HepG2 (cell line): ENCODE results near the gene PFN4. TPM values are rescaled to one million over a fixed set of nuclear protein-coding genes. Genes with fewer than 3 reads are reported as not detected.

Experiments used
- ATM ChIP-seq: fragments of 450-650 bp; IDR thresholded peaks from 2 replicates; pipeline ENCODE4 v1.7.1; 2017; ENCODE audit warnings: mild to moderate bottlenecking, borderline replicate concordance
- CBX5 ChIP-seq: sonication (generic); formaldehyde crosslinking; IDR thresholded peaks from 2 replicates; pipeline ENCODE4 v1.4.0; 2020; ENCODE audit warnings: missing genetic modification reagents, borderline replicate concordance
- CENPT ChIP-seq: sonication (generic); formaldehyde crosslinking; IDR thresholded peaks from 2 replicates; pipeline ENCODE4 v1.8.0; 2022; ENCODE audit warnings: low read depth, mild to moderate bottlenecking, moderate library complexity, missing genetic modification reagents
- CREM ChIP-seq, 2 experiments: sonication (generic) in 1 of 2; formaldehyde crosslinking in 1 of 2; IDR thresholded peaks; 2 replicates each; pipeline versions ENCODE4 v1.4.0 to v1.6.1; 2016 to 2020; ENCODE audit warnings: antibody characterized with exemption in 1 of 2, mild to moderate bottlenecking in 1 of 2, missing genetic modification reagents in 1 of 2
- ETV6 ChIP-seq: sonication (generic); formaldehyde crosslinking; conservative IDR thresholded peaks from 2 replicates; pipeline ENCODE4 v1.4.0; 2020; ENCODE audit warnings: missing genetic modification reagents
- HNRNPLL ChIP-seq: fragments of 200-400 bp; formaldehyde crosslinking; IDR thresholded peaks from 2 replicates; pipeline ENCODE4 v1.6.1; 2017; ENCODE audit warnings: mild to moderate bottlenecking, low read depth, low read length; ENCODE audit not compliant: poor library complexity, severe bottlenecking
- HNRNPUL1 ChIP-seq: fragments of 200-400 bp; formaldehyde crosslinking; IDR thresholded peaks from 2 replicates; pipeline ENCODE4 v1.6.1; 2017; ENCODE audit warnings: low read depth, mild to moderate bottlenecking, low read length, moderate library complexity
- KDM4B ChIP-seq: sonication (generic); formaldehyde crosslinking; IDR thresholded peaks from 2 replicates; pipeline ENCODE4 v1.4.0; 2020; ENCODE audit warnings: missing genetic modification reagents
- KMT2B ChIP-seq: IDR thresholded peaks from 2 replicates; pipeline ENCODE4 v1.6.1; 2016; ENCODE audit warnings: missing genetic modification reagents, missing compliant biosample characterization
- NR2F2 ChIP-seq: IDR thresholded peaks from 2 replicates; pipeline ENCODE4 v1.6.1; 2012; ENCODE audit warnings: low read depth, inconsistent platforms, borderline replicate concordance
- SIN3B ChIP-seq: fragments of 150-350 bp; IDR thresholded peaks from 2 replicates; pipeline ENCODE4 v1.6.1; 2014; ENCODE audit warnings: low read length
- ZNF468 ChIP-seq: sonication (generic); formaldehyde crosslinking; IDR thresholded peaks from 2 replicates; pipeline ENCODE4 v1.8.0; 2022; ENCODE audit warnings: mild to moderate bottlenecking, moderate library complexity, missing genetic modification reagents
- ZNF556 ChIP-seq: sonication (generic); formaldehyde crosslinking; IDR thresholded peaks from 2 replicates; pipeline ENCODE4 v1.4.0; 2020; ENCODE audit warnings: mild to moderate bottlenecking, missing genetic modification reagents, borderline replicate concordance
- ZNF775 ChIP-seq: sonication (generic); formaldehyde crosslinking; IDR thresholded peaks from 2 replicates; pipeline ENCODE4 v1.4.0; 2020; ENCODE audit warnings: missing genetic modification reagents, mild to moderate bottlenecking, moderate library complexity, borderline replicate concordance
- ZNF816 ChIP-seq: sonication (generic); formaldehyde crosslinking; IDR thresholded peaks from 2 replicates; pipeline ENCODE4 v1.8.0; 2022; ENCODE audit warnings: missing genetic modification reagents, mild to moderate bottlenecking, borderline replicate concordance
- ZNF83 ChIP-seq: sonication (generic); formaldehyde crosslinking; IDR thresholded peaks from 2 replicates; pipeline ENCODE4 v1.4.0; 2020; ENCODE audit warnings: missing genetic modification reagents, mild to moderate bottlenecking, borderline replicate concordance
- ZSCAN20 ChIP-seq: sonication (generic); formaldehyde crosslinking; IDR thresholded peaks from 2 replicates; pipeline ENCODE4 v1.4.0; 2020; ENCODE audit warnings: missing genetic modification reagents, mild to moderate bottlenecking, borderline replicate concordance
- ZSCAN30 ChIP-seq: sonication (generic); formaldehyde crosslinking; IDR thresholded peaks from 2 replicates; pipeline ENCODE4 v1.5.0; 2020; ENCODE audit warnings: mild to moderate bottlenecking, missing genetic modification reagents
- polyA plus RNA-seq, 8 experiments: library from polyadenylated mRNA; depleted of rRNA in 3 of 8; stranded (reverse) in 7 of 8; unstranded in 1 of 8; fragments of >200 nt; fragmentation: Illumina TruSeq in 4 of 8; extraction: Trizol in 4 of 8; gene quantifications; 2 replicates each; pipeline versions ENCODE4 v1.2.1 to v1.2.3, GENCODE V29; 2011 to 2016; ENCODE audit warnings: low read depth in 4 of 8, missing spikeins in 1 of 8, mixed read lengths in 1 of 8; ENCODE audit not compliant: insufficient read depth in 1 of 8
- total RNA-seq, 5 experiments: library from RNA; depleted of rRNA; stranded (reverse); fragments of >200 nt; fragmentation: Illumina TruSeq; extraction: Trizol; gene quantifications; 2 replicates each; pipeline ENCODE4 v1.2.3, GENCODE V29; 2016; ENCODE audit warnings: low read depth in 1 of 5
- TF ChIP-seq, protein P1 (sequence below): sonication (generic); formaldehyde crosslinking; IDR thresholded peaks from 2 replicates; pipeline ENCODE4 v1.8.0; 2022; ENCODE audit warnings: missing genetic modification reagents, mild to moderate bottlenecking, borderline replicate concordance
- TF ChIP-seq, protein P2 (sequence below): IDR thresholded peaks from 2 replicates; pipeline ENCODE4 v1.6.1; 2016; ENCODE audit warnings: missing compliant biosample characterization, missing genetic modification reagents, borderline replicate concordance
- TF ChIP-seq, protein P3 (sequence below): sonication (generic); formaldehyde crosslinking; IDR thresholded peaks from 2 replicates; pipeline ENCODE4 v1.5.0; 2020; ENCODE audit warnings: mild to moderate bottlenecking, missing genetic modification reagents
- TF ChIP-seq, protein P4 (sequence below): sonication (generic); formaldehyde crosslinking; IDR thresholded peaks from 2 replicates; pipeline ENCODE4 v1.4.0; 2020; ENCODE audit warnings: mild to moderate bottlenecking, missing genetic modification reagents

PFN4 gene
- total and polyA plus RNA-seq, 2 of the 13 experiments (the other 11 are each of a cell fraction or from before 2014, with no cell fraction given) = 0.12 to 0.20 TPM

- TF ChIP-seq, protein P1, sequence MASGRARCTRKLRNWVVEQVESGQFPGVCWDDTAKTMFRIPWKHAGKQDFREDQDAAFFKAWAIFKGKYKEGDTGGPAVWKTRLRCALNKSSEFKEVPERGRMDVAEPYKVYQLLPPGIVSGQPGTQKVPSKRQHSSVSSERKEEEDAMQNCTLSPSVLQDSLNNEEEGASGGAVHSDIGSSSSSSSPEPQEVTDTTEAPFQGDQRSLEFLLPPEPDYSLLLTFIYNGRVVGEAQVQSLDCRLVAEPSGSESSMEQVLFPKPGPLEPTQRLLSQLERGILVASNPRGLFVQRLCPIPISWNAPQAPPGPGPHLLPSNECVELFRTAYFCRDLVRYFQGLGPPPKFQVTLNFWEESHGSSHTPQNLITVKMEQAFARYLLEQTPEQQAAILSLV (CRISPR knock-in tag) = peak; percentile 74; the same call in 1 of the 2 replicates
- TF ChIP-seq ZNF816 (peak; percentile 99), ZNF83 (CRISPR knock-in tag) (no peak), HNRNPUL1 (no peak), CENPT (CRISPR knock-in tag) (no peak; the same call in 1 of the 2 replicates), CREM (IDR thresholded peaks at IDR 0.05) (no peak), CREM (CRISPR knock-in tag; IDR thresholded peaks at IDR 0.05) (no peak), ZNF775 (CRISPR knock-in tag) (no peak), KDM4B (CRISPR knock-in tag) (no peak; the same call in 1 of the 2 replicates), ZSCAN30 (CRISPR knock-in tag) (0 out of 2 replicates have a peak, but pooled peaks have one; percentile 58), ETV6 (CRISPR knock-in tag) (peak; percentile 58), ZSCAN20 (no peak), ZNF468 (no peak), ZNF556 (CRISPR knock-in tag) (peak; percentile 93), SIN3B (no peak), ATM (no peak), CBX5 (CRISPR knock-in tag) (peak; percentile 72; the same call in 1 of the 2 replicates), NR2F2 (peak; percentile 47; the same call in 1 of the 2 replicates), HNRNPLL (no peak), KMT2B (CRISPR knock-in tag) (peak; percentile 46; the same call in 1 of the 2 replicates)
- TF ChIP-seq, protein P2, sequence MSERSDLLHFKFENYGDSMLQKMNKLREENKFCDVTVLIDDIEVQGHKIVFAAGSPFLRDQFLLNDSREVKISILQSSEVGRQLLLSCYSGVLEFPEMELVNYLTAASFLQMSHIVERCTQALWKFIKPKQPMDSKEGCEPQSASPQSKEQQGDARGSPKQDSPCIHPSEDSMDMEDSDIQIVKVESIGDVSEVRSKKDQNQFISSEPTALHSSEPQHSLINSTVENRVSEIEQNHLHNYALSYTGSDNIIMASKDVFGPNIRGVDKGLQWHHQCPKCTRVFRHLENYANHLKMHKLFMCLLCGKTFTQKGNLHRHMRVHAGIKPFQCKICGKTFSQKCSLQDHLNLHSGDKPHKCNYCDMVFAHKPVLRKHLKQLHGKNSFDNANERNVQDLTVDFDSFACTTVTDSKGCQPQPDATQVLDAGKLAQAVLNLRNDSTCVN = peak; percentile 23; the same call in 1 of the 2 replicates
- TF ChIP-seq, protein P3, sequence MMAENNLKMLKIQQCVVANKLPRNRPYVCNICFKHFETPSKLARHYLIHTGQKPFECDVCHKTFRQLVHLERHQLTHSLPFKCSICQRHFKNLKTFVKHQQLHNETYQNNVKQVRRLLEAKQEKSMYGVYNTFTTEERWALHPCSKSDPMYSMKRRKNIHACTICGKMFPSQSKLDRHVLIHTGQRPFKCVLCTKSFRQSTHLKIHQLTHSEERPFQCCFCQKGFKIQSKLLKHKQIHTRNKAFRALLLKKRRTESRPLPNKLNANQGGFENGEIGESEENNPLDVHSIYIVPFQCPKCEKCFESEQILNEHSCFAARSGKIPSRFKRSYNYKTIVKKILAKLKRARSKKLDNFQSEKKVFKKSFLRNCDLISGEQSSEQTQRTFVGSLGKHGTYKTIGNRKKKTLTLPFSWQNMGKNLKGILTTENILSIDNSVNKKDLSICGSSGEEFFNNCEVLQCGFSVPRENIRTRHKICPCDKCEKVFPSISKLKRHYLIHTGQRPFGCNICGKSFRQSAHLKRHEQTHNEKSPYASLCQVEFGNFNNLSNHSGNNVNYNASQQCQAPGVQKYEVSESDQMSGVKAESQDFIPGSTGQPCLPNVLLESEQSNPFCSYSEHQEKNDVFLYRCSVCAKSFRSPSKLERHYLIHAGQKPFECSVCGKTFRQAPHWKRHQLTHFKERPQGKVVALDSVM = no peak
- TF ChIP-seq, protein P4, sequence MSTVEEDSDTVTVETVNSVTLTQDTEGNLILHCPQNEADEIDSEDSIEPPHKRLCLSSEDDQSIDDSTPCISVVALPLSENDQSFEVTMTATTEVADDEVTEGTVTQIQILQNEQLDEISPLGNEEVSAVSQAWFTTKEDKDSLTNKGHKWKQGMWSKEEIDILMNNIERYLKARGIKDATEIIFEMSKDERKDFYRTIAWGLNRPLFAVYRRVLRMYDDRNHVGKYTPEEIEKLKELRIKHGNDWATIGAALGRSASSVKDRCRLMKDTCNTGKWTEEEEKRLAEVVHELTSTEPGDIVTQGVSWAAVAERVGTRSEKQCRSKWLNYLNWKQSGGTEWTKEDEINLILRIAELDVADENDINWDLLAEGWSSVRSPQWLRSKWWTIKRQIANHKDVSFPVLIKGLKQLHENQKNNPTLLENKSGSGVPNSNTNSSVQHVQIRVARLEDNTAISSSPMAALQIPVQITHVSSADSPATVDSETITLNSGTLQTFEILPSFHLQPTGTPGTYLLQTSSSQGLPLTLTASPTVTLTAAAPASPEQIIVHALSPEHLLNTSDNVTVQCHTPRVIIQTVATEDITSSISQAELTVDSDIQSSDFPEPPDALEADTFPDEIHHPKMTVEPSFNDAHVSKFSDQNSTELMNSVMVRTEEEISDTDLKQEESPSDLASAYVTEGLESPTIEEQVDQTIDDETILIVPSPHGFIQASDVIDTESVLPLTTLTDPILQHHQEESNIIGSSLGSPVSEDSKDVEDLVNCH = peak; percentile 58; the same call in 1 of the 2 replicates
These were observed 39.4 kb downstream of the PFN4 start (continued) for GRCh38 chr2:24083567-24084385.
